HEK293T (cell line): ENCODE data around the gene ADAMTS9.

Source experiments
- ELF4 ChIP-seq: fragments of 450-650 bp; IDR thresholded peaks from 2 replicates; pipeline ENCODE4 v1.6.1; 2017; ENCODE audit warnings: antibody characterized with exemption
- FOXK2 ChIP-seq: fragments of 450-650 bp; IDR thresholded peaks from 2 replicates; pipeline ENCODE4 v1.6.1; 2016; ENCODE audit warnings: mild to moderate bottlenecking
- SP1 ChIP-seq: fragments of 450-650 bp; IDR thresholded peaks from 2 replicates; pipeline ENCODE4 v1.6.1; 2017
- ZNF384 ChIP-seq: fragments of 450-650 bp; IDR thresholded peaks from 2 replicates; pipeline ENCODE4 v1.6.1; 2016

DNA sequence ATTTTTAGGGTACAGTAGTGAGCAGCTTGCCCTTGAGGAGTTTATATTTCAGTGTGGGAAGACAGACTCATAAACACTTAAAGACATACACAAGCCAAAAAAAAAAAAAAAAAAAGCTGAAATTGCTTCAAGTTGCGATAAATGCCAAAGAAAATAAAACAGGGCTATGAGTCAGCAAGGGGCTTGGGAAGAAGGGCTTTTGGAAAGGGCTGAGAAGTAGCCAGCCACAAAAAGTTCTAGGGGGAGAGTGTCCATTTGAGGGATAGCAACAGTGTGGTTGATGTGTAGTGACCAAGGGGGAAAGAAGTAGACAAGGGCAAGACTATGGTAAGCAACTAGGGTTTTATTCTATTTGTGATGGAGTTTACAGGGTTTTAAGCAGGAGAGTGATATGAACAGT lies 185.5 kb downstream of the ADAMTS9 start:
- TF ChIP-seq ZNF384 (no peak), FOXK2 (no peak), ELF4 (no peak), SP1 (no peak)
